H9 (cell line): Measurements from ENCODE around the gene MAP2. TPM values are rescaled to one million over a fixed set of nuclear protein-coding genes. Genes with fewer than 3 reads are reported as not detected.

Experiments used
- DNase-seq: peaks from one replicate; pipeline ENCODE4 v3.0.0-alpha.2; 2017
- H2AFZ ChIP-seq: one replicate; pipeline ENCODE4 v1.6.1; 2013; ENCODE audit warnings: mild to moderate bottlenecking, low read length, control low read depth, moderate library complexity
- H2AK5ac ChIP-seq: 2 replicates; pipeline ENCODE4 v1.6.1; 2013; ENCODE audit warnings: low read length, control low read depth, mixed read lengths; ENCODE audit not compliant: insufficient read length
- H2BK120ac ChIP-seq: one replicate; pipeline ENCODE4 v1.6.1; 2013; ENCODE audit warnings: low read depth, mild to moderate bottlenecking, low read length, control low read depth, inconsistent platforms; ENCODE audit not compliant: poor library complexity, severe bottlenecking
- H2BK12ac ChIP-seq: 2 replicates; pipeline ENCODE4 v1.6.1; 2013; ENCODE audit warnings: low read length, control low read depth, mixed read lengths, low read depth; ENCODE audit not compliant: insufficient read length
- H2BK15ac ChIP-seq: 2 replicates; pipeline ENCODE4 v1.6.1; 2013; ENCODE audit warnings: low read depth, low read length, control low read depth
- H2BK20ac ChIP-seq: one replicate; pipeline ENCODE4 v1.6.1; 2013; ENCODE audit warnings: low read depth, mild to moderate bottlenecking, low read length, control low read depth, inconsistent platforms; ENCODE audit not compliant: poor library complexity, severe bottlenecking
- H2BK5ac ChIP-seq: 2 replicates; pipeline ENCODE4 v1.6.1; 2013; ENCODE audit warnings: low read length, control low read depth, mixed read lengths; ENCODE audit not compliant: insufficient read length
- H3K14ac ChIP-seq: 2 replicates; pipeline ENCODE4 v1.6.1; 2013; ENCODE audit warnings: low read length, control low read depth; ENCODE audit not compliant: insufficient read depth
- H3K18ac ChIP-seq: 2 replicates; pipeline ENCODE4 v1.6.1; 2013; ENCODE audit warnings: low read depth, mild to moderate bottlenecking, mixed read lengths, low read length, control low read depth; ENCODE audit not compliant: insufficient read length
- H3K23ac ChIP-seq: 2 replicates; pipeline ENCODE4 v1.6.1; 2013; ENCODE audit warnings: low read length, control low read depth, mixed read lengths, low read depth; ENCODE audit not compliant: insufficient read length
- H3K23me2 ChIP-seq: 2 replicates; pipeline ENCODE4 v1.6.1; 2013; ENCODE audit warnings: low read depth, mild to moderate bottlenecking, mixed read lengths, low read length, control low read depth; ENCODE audit not compliant: insufficient read length, poor library complexity, severe bottlenecking
- H3K27ac ChIP-seq: 2 replicates; pipeline ENCODE4 v1.5.1; 2013; ENCODE audit warnings: low read length, control low read depth, mixed read lengths, low read depth; ENCODE audit not compliant: insufficient read length
- H3K27me3 ChIP-seq: 2 replicates; pipeline ENCODE4 v1.6.1; 2013; ENCODE audit warnings: low read length, control low read depth, inconsistent platforms; ENCODE audit not compliant: insufficient read depth
- H3K4ac ChIP-seq: 2 replicates; pipeline ENCODE4 v1.6.1; 2013; ENCODE audit warnings: low read depth, mild to moderate bottlenecking, control low read depth, inconsistent platforms, low read length, moderate library complexity
- H3K4me1 ChIP-seq: 2 replicates; pipeline ENCODE4 v1.6.1; 2013; ENCODE audit warnings: low read length, control low read depth, inconsistent platforms; ENCODE audit not compliant: insufficient read depth
- H3K4me2 ChIP-seq: 2 replicates; pipeline ENCODE4 v1.6.1; 2013; ENCODE audit warnings: low read length, control low read depth, mixed read lengths; ENCODE audit not compliant: insufficient read length, insufficient read depth
- H3K56ac ChIP-seq: 2 replicates; pipeline ENCODE4 v1.6.1; 2013; ENCODE audit warnings: low read depth, mild to moderate bottlenecking, mixed read lengths, low read length, control low read depth; ENCODE audit not compliant: insufficient read length
- H3K79me1 ChIP-seq: 2 replicates; pipeline ENCODE4 v1.6.1; 2013; ENCODE audit warnings: low read depth, mild to moderate bottlenecking, moderate library complexity, low read length, control low read depth, inconsistent platforms; ENCODE audit not compliant: insufficient read depth, poor library complexity, severe bottlenecking
- H3K79me2 ChIP-seq: 2 replicates; pipeline ENCODE4 v1.6.1; 2013; ENCODE audit warnings: low read length, control low read depth, inconsistent platforms; ENCODE audit not compliant: insufficient read depth
- H3K9ac ChIP-seq: 2 replicates; pipeline ENCODE4 v1.6.1; 2013; ENCODE audit warnings: low read length, control low read depth, mixed read lengths; ENCODE audit not compliant: insufficient read length; ENCODE audit errors: extremely low read depth
- H3K9me3 ChIP-seq: one replicate; pipeline ENCODE4 v1.6.1; 2013; ENCODE audit warnings: low read depth, low read length, inconsistent platforms; ENCODE audit not compliant: control insufficient read depth
- H3T11ph ChIP-seq: one replicate; pipeline ENCODE4 v1.6.1; 2013; ENCODE audit warnings: mild to moderate bottlenecking, low read length, control low read depth, inconsistent platforms
- H4K20me1 ChIP-seq: one replicate; pipeline ENCODE4 v1.6.1; 2013; ENCODE audit not compliant: control insufficient read depth, insufficient read length, insufficient read depth
- H4K5ac ChIP-seq: 2 replicates; pipeline ENCODE4 v1.6.1; 2013; ENCODE audit warnings: low read depth, mild to moderate bottlenecking, mixed read lengths, low read length, control low read depth; ENCODE audit not compliant: insufficient read length
- H4K8ac ChIP-seq: replicated peaks from 2 replicates; pipeline ENCODE4 v1.6.1; 2013; ENCODE audit warnings: low read length, control low read depth, mixed read lengths, low read depth; ENCODE audit not compliant: insufficient read length
- H4K91ac ChIP-seq: 2 replicates; pipeline ENCODE4 v1.6.1; 2013; ENCODE audit warnings: low read depth, mild to moderate bottlenecking, moderate library complexity, mixed read lengths, low read length, control low read depth; ENCODE audit not compliant: insufficient read length
- H3K27ac Mint-ChIP-seq, 3 experiments: 2 replicates in 2 of 3; 3 replicates in 1 of 3; pipeline ENCODE4 v1.8.0; 2020 to 2021; ENCODE audit warnings: mixed read lengths in 3 of 3, mild to moderate bottlenecking in 1 of 3, moderate library complexity in 1 of 3
- H3K27me3 Mint-ChIP-seq: 2 replicates; pipeline ENCODE4 v1.8.0; 2021; ENCODE audit warnings: low read depth, mild to moderate bottlenecking, moderate library complexity, mixed read lengths
- H3K36me3 Mint-ChIP-seq, 3 experiments: 2 replicates in 2 of 3; 3 replicates in 1 of 3; pipeline ENCODE4 v1.8.0; 2020 to 2021; ENCODE audit warnings: low read depth in 3 of 3, mixed read lengths in 3 of 3; ENCODE audit not compliant: insufficient read depth in 1 of 3
- H3K4me1 Mint-ChIP-seq, 2 experiments: 2 replicates each; pipeline ENCODE4 v1.8.0; 2020; ENCODE audit warnings: mixed read lengths in 2 of 2
- H3K4me3 Mint-ChIP-seq, 2 experiments: 2 replicates in 1 of 2; 3 replicates in 1 of 2; pipeline ENCODE4 v1.8.0; 2020 to 2021; ENCODE audit warnings: mild to moderate bottlenecking in 2 of 2, mixed read lengths in 2 of 2, moderate library complexity in 1 of 2
- H3K9me3 Mint-ChIP-seq, 2 experiments: 2 replicates in 1 of 2; 3 replicates in 1 of 2; pipeline ENCODE4 v1.8.0; 2020; ENCODE audit warnings: mild to moderate bottlenecking in 2 of 2, mixed read lengths in 2 of 2, moderate library complexity in 1 of 2
- WGBS: extraction: QIAGEN DNeasy Blood & Tissue Kit; methylation state at CpG from one replicate; pipeline ENCODE4 v1.1.7; 2013; ENCODE audit warnings: missing lambda C conversion rate, low lambda C conversion rate, mixed read lengths; ENCODE audit not compliant: insufficient read length; ENCODE audit errors: extremely low coverage; 5-methylcytosine and 5-hydroxymethylcytosine counted together
- total RNA-seq: library from RNA; stranded (reverse); gene quantifications from 2 replicates; pipeline ENCODE4 v1.2.1, GENCODE V29; 2021
- TF ChIP-seq, protein P1 (sequence below): fragments of 200-600 bp; sonication (generic); conservative IDR thresholded peaks from 3 replicates; pipeline ENCODE4 v1.8.0; 2021; ENCODE audit warnings: antibody characterized with exemption, mild to moderate bottlenecking

Gene MAP2
- total RNA-seq, 1 experiment from 2014 or later = 0.87 TPM

- H3K23ac ChIP-seq = no peak overlapping the region
- no peak for DNase-seq
- peaks cover 20 to 36% of the 10 kb centered on the region in 2 experiments for H3K4me1 Mint-ChIP-seq
- no peaks in the 10 kb centered on the region for H3K9me3 ChIP-seq
- no peak overlapping the region for H4K5ac ChIP-seq
- H3K56ac ChIP-seq = no peak overlapping the region
- no CpG with 5 or more reads among the region's 1 CpG for WGBS
- no peak overlapping the region for H4K91ac ChIP-seq
- H3K36me3 Mint-ChIP-seq = no peaks in the 10 kb centered on the region
- H3K4me1 ChIP-seq = no peaks in the 10 kb centered on the region; the same call in 1 of the 2 replicates
- no peak overlapping the region for H2BK15ac ChIP-seq
- no peak overlapping the region for H3K18ac ChIP-seq
- no peak overlapping the region for H3K14ac ChIP-seq
- H3K4ac ChIP-seq = no peak overlapping the region
- H3K9me3 Mint-ChIP-seq = no peaks in the 10 kb centered on the region
- H3K27me3 ChIP-seq = no peaks in the 10 kb centered on the region
- H2BK20ac ChIP-seq = no peak overlapping the region
- H3K4me2 ChIP-seq = no peak overlapping the region
- TF ChIP-seq, protein P1, sequence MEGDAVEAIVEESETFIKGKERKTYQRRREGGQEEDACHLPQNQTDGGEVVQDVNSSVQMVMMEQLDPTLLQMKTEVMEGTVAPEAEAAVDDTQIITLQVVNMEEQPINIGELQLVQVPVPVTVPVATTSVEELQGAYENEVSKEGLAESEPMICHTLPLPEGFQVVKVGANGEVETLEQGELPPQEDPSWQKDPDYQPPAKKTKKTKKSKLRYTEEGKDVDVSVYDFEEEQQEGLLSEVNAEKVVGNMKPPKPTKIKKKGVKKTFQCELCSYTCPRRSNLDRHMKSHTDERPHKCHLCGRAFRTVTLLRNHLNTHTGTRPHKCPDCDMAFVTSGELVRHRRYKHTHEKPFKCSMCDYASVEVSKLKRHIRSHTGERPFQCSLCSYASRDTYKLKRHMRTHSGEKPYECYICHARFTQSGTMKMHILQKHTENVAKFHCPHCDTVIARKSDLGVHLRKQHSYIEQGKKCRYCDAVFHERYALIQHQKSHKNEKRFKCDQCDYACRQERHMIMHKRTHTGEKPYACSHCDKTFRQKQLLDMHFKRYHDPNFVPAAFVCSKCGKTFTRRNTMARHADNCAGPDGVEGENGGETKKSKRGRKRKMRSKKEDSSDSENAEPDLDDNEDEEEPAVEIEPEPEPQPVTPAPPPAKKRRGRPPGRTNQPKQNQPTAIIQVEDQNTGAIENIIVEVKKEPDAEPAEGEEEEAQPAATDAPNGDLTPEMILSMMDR = no peak
- H3K27ac ChIP-seq = no peak overlapping the region
- H2AFZ ChIP-seq = no peak overlapping the region
- H3K79me1 ChIP-seq = no peaks in the 10 kb centered on the region
- no peak overlapping the region for H2BK5ac ChIP-seq
- no peak overlapping the region for H3K9ac ChIP-seq
- no peak overlapping the region for H2AK5ac ChIP-seq
- H3T11ph ChIP-seq = no peak overlapping the region
- H4K8ac ChIP-seq = no peak overlapping the region
- no peak overlapping the region for H3K4me3 Mint-ChIP-seq
- H3K27me3 Mint-ChIP-seq = no peaks in the 10 kb centered on the region
- no peak overlapping the region for H2BK120ac ChIP-seq
- H3K23me2 ChIP-seq = no peaks in the 10 kb centered on the region
- no peak overlapping the region for H3K27ac Mint-ChIP-seq
- H2BK12ac ChIP-seq = no peak overlapping the region
- no peaks in the 10 kb centered on the region for H3K79me2 ChIP-seq
- no peaks in the 10 kb centered on the region for H4K20me1 ChIP-seq
Observed at GRCh38 chr2:209581040-209581439, 157.2 kb downstream of the MAP2 start.
